HEK293 (cell line): Measurements from ENCODE around the gene MAEA.

Experiments used
- CTCF ChIA-PET: fragments of 350-600 bp; formaldehyde crosslinking; extraction: SDS; loops from one replicate; lab custom pipeline; 2021; ENCODE audit warnings: antibody characterized with exemption; lab: Yijun Ruan, JAX
- POLR2A ChIA-PET: fragments of 300-600 bp; formaldehyde crosslinking; extraction: SDS; loops from one replicate; lab custom pipeline; 2020; ENCODE audit warnings: antibody characterized with exemption, inconsistent platforms; lab: Yijun Ruan, JAX
- H3K27ac ChIP-seq: fragments of 200-500 bp; sonication (Bioruptor generic); 2 replicates; pipeline ENCODE4 v1.5.1; 2014; ENCODE audit warnings: low read depth, low read length, control low read depth, inconsistent platforms; ENCODE audit errors: extremely low read depth
- H3K36me3 ChIP-seq, 2 experiments: fragments of 200-500 bp in 1 of 2; sonication (Bioruptor generic) in 1 of 2; 1 replicate in 1 of 2; 2 replicates in 1 of 2; pipeline ENCODE4 v1.5.1; 2014 to 2017; ENCODE audit warnings: inconsistent platforms in 2 of 2, low read length in 2 of 2; ENCODE audit not compliant: control insufficient read depth in 2 of 2, insufficient read depth in 1 of 2
- H3K4me1 ChIP-seq: fragments of 200-500 bp; sonication (Bioruptor generic); 2 replicates; pipeline ENCODE4 v1.5.1; 2014; ENCODE audit warnings: mild to moderate bottlenecking, low read length, inconsistent platforms; ENCODE audit not compliant: control insufficient read depth, insufficient read depth
- H3K4me3 ChIP-seq: 2 replicates; pipeline ENCODE4 v1.5.1; 2011; ENCODE audit warnings: low read depth, mild to moderate bottlenecking, control low read depth, low read length, moderate library complexity
- H3K9me3 ChIP-seq: fragments of 200-500 bp; sonication (Bioruptor generic); 2 replicates; pipeline ENCODE4 v1.5.1; 2014; ENCODE audit warnings: low read depth, low read length, inconsistent platforms; ENCODE audit not compliant: control insufficient read depth, insufficient read depth
- FEZF1 ChIP-seq: fragments of 450-650 bp; formaldehyde crosslinking; IDR thresholded peaks from 2 replicates; pipeline ENCODE4 v1.5.1; 2016; ENCODE audit warnings: missing biosample characterization, missing genetic modification characterization
- HOXA7 ChIP-seq: sonication (generic); formaldehyde crosslinking; IDR thresholded peaks from 2 replicates; pipeline ENCODE4 v1.8.1; 2022; ENCODE audit warnings: missing genetic modification reagents, borderline replicate concordance
- MEIS1 ChIP-seq: sonication (generic); formaldehyde crosslinking; IDR thresholded peaks from 2 replicates; pipeline ENCODE4 v1.8.1; 2022; ENCODE audit warnings: missing genetic modification reagents, mild to moderate bottlenecking, borderline replicate concordance
- PRDM1 ChIP-seq: fragments of 450-650 bp; formaldehyde crosslinking; IDR thresholded peaks from 2 replicates; pipeline ENCODE4; 2016; ENCODE audit warnings: missing biosample characterization, missing genetic modification characterization
- SETDB1 ChIP-seq: IDR thresholded peaks from one replicate; pipeline ENCODE4 v1.6.1; 2017; ENCODE audit warnings: mild to moderate bottlenecking, low read length, moderate library complexity, mixed read lengths; ENCODE audit not compliant: insufficient read length
- YY2 ChIP-seq: fragments of 450-650 bp; formaldehyde crosslinking; IDR thresholded peaks from 2 replicates; pipeline ENCODE4 v1.5.1; 2016; ENCODE audit warnings: missing biosample characterization, missing genetic modification characterization
- ZBTB17 ChIP-seq: fragments of 450-650 bp; formaldehyde crosslinking; IDR thresholded peaks from 2 replicates; pipeline ENCODE4 v1.5.1; 2016; ENCODE audit warnings: missing biosample characterization, missing genetic modification characterization
- ZBTB8A ChIP-seq: fragments of 450-650 bp; formaldehyde crosslinking; IDR thresholded peaks from 2 replicates; pipeline ENCODE4 v1.5.1; 2016; ENCODE audit warnings: missing biosample characterization, missing genetic modification characterization
- ZFP3 ChIP-seq: fragments of 450-650 bp; formaldehyde crosslinking; IDR thresholded peaks from 2 replicates; pipeline ENCODE4 v1.5.1; 2016; ENCODE audit warnings: low read depth, missing biosample characterization, missing genetic modification characterization
- ZNF121 ChIP-seq: fragments of 450-650 bp; formaldehyde crosslinking; IDR thresholded peaks from 2 replicates; pipeline ENCODE4 v1.5.1; 2016; ENCODE audit warnings: missing biosample characterization, missing genetic modification characterization
- ZNF146 ChIP-seq: fragments of 450-650 bp; formaldehyde crosslinking; IDR thresholded peaks from 2 replicates; pipeline ENCODE4 v1.5.1; 2016; ENCODE audit warnings: missing biosample characterization, missing genetic modification characterization
- ZNF24 ChIP-seq: fragments of 450-650 bp; formaldehyde crosslinking; IDR thresholded peaks from 2 replicates; pipeline ENCODE4 v1.5.1; 2016; ENCODE audit warnings: missing biosample characterization, missing genetic modification characterization
- ZNF335 ChIP-seq: fragments of 450-650 bp; formaldehyde crosslinking; conservative IDR thresholded peaks from 2 replicates; pipeline ENCODE4 v1.5.1; 2016; ENCODE audit warnings: missing biosample characterization, missing genetic modification characterization
- ZNF394 ChIP-seq: fragments of 450-650 bp; formaldehyde crosslinking; IDR thresholded peaks from 2 replicates; pipeline ENCODE4 v1.5.1; 2016; ENCODE audit warnings: missing biosample characterization, missing genetic modification characterization, mild to moderate bottlenecking, moderate library complexity, borderline replicate concordance
- ZNF521 ChIP-seq: fragments of 450-650 bp; formaldehyde crosslinking; IDR thresholded peaks from 2 replicates; pipeline ENCODE4 v1.5.1; 2017; ENCODE audit warnings: missing biosample characterization, mild to moderate bottlenecking, missing genetic modification characterization
- ZNF585B ChIP-seq: fragments of 450-650 bp; formaldehyde crosslinking; IDR thresholded peaks from 2 replicates; pipeline ENCODE4 v1.5.1; 2016; ENCODE audit warnings: missing biosample characterization, missing genetic modification characterization
- ZNF658 ChIP-seq: fragments of 450-650 bp; formaldehyde crosslinking; IDR thresholded peaks from 2 replicates; pipeline ENCODE4; 2016; ENCODE audit warnings: missing biosample characterization, missing genetic modification characterization
- ZNF768 ChIP-seq: fragments of 450-650 bp; formaldehyde crosslinking; IDR thresholded peaks from 2 replicates; pipeline ENCODE4 v1.5.1; 2018; ENCODE audit warnings: missing biosample characterization, mild to moderate bottlenecking, missing genetic modification characterization
- TF ChIP-seq, protein P1 (sequence below): fragments of 450-650 bp; formaldehyde crosslinking; IDR thresholded peaks from 2 replicates; pipeline ENCODE4 v1.5.1; 2016; ENCODE audit warnings: missing biosample characterization, missing genetic modification characterization
- TF ChIP-seq, protein P2 (sequence below): fragments of 450-650 bp; formaldehyde crosslinking; optimal IDR thresholded peaks from 2 replicates; pipeline ENCODE3; 2016; ENCODE audit warnings: missing biosample characterization, mild to moderate bottlenecking, missing genetic modification characterization
- TF ChIP-seq, protein P3 (sequence below): fragments of 450-650 bp; formaldehyde crosslinking; IDR thresholded peaks from 2 replicates; pipeline ENCODE4 v1.5.1; 2016; ENCODE audit warnings: missing biosample characterization, missing genetic modification characterization, low read depth

The MAEA gene

DNA sequence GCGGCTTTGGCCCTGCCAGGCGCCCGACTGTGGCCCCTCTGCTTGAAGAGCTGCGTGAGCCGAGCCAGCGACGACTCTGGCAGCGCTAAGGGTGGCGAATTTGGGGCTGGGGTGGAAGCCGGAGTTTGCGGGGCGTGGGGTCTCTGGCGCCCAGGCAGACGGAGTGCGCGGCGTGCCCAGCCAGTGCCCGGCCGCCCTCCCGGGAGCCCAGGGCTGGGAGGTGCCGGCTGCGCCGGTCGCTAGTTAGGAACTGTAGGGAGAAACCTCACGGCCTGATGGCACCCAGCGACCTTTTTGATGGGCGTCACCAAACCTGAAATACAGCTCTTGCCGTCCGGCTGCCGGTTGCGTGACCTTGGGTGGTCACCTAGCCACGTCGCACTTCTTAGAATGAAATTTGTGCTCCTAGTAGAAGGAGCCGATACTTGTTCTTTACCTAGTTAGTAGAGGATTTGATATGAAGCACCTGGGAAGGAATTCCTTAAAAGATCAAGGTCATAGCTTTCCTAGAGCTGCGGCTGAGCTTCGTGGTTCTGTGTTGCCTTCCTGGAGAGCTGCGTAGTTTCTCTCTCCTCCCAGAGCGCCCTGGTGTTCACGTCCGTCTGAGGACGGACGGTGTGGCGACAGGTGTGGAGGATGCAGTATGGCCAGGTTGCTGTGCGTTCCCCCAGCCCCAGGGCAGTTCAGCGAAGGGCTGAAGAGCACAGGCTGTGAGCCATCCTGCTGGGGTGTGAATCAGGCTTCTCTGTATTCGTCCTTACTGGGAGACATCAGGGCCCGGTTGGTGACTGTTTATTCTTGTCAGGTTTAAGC lies 680 bp downstream of the MAEA start:
- CTCF ChIA-PET: no interaction called here

DNA sequence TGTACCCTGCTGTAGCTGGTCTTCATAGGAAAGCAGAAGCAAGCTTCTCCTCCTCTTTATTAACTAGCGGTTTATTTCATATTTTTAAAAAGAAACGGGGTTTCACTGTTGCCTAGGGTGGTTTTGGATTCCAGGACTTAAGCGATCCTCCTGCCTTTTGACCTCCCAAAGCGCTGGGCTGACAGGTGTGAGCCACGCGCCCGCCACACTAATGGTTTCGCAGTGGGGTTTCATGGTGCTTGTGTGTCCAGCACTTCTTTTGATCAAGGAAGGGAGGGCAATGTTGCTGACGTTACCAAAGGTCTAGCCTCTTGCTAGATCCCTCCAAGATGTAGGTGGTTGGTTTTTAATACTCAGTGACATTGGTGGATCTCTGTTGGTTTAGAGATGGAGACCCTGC lies 1.4 kb downstream of the MAEA start:
- ChIA-PET CTCF (no interaction called here), POLR2A (interaction anchor here (1.2 to 2.1 kb wide), 3 partner anchors 8 to 55 kb away, joined by 3 to 12 read pairs (median 9); partner anchors contain the start of gene UVSSA)
- Histone ChIP-seq H3K36me3 (peaks cover 0 to 11% of the 10 kb centered on the region in 2 experiments; a peak in 1 of 3 replicates), H3K27ac (no peak overlapping the region), H3K4me1 (peaks cover 3% of the 10 kb centered on the region; the same call in 1 of the 2 replicates), H3K9me3 (no peaks in the 10 kb centered on the region), H3K4me3 (peak overlapping the region; percentile 72)
- TF ChIP-seq SETDB1: no peak
- no peak for TF ChIP-seq ZNF394 (tag by site-specific recombination)
- TF ChIP-seq, protein P1, sequence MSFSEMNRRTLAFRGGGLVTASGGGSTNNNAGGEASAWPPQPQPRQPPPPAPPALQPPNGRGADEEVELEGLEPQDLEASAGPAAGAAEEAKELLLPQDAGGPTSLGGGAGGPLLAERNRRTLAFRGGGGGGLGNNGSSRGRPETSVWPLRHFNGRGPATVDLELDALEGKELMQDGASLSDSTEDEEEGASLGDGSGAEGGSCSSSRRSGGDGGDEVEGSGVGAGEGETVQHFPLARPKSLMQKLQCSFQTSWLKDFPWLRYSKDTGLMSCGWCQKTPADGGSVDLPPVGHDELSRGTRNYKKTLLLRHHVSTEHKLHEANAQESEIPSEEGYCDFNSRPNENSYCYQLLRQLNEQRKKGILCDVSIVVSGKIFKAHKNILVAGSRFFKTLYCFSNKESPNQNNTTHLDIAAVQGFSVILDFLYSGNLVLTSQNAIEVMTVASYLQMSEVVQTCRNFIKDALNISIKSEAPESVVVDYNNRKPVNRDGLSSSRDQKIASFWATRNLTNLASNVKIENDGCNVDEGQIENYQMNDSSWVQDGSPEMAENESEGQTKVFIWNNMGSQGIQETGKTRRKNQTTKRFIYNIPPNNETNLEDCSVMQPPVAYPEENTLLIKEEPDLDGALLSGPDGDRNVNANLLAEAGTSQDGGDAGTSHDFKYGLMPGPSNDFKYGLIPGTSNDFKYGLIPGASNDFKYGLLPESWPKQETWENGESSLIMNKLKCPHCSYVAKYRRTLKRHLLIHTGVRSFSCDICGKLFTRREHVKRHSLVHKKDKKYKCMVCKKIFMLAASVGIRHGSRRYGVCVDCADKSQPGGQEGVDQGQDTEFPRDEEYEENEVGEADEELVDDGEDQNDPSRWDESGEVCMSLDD: no peak
- no peak for TF ChIP-seq ZNF658 (tag by site-specific recombination)
- no peak for TF ChIP-seq ZNF146 (tag by site-specific recombination)
- TF ChIP-seq ZNF585B (tag by site-specific recombination): no peak
- no peak for TF ChIP-seq ZNF768
- no peak for TF ChIP-seq PRDM1 (tag by site-specific recombination)

More for the DNA sequence above, 680 bp downstream of the MAEA start:
- POLR2A ChIA-PET: interaction anchor here (1.2 to 2.1 kb wide), 4 partner anchors 8 to 63 kb away, joined by 3 to 12 read pairs (median 6); partner anchors contain the start of gene UVSSA
- Histone ChIP-seq H3K9me3 (no peaks in the 10 kb centered on the region), H3K4me3 (peak overlapping the region; percentile 72), H3K4me1 (peaks cover 3% of the 10 kb centered on the region; the same call in 1 of the 2 replicates), H3K36me3 (peaks cover 0 to 11% of the 10 kb centered on the region in 2 experiments; a peak in 1 of 3 replicates), H3K27ac (peak overlapping the region; percentile 69; the same call in 1 of the 2 replicates)
- TF ChIP-seq ZBTB17 (tag by site-specific recombination): peak; percentile 48
- TF ChIP-seq, protein P2, sequence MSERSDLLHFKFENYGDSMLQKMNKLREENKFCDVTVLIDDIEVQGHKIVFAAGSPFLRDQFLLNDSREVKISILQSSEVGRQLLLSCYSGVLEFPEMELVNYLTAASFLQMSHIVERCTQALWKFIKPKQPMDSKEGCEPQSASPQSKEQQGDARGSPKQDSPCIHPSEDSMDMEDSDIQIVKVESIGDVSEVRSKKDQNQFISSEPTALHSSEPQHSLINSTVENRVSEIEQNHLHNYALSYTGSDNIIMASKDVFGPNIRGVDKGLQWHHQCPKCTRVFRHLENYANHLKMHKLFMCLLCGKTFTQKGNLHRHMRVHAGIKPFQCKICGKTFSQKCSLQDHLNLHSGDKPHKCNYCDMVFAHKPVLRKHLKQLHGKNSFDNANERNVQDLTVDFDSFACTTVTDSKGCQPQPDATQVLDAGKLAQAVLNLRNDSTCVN (tag by site-specific recombination): peak; percentile 5
- no peak for TF ChIP-seq HOXA7 (CRISPR knock-in tag)
- TF ChIP-seq YY2 (tag by site-specific recombination): no peak
- TF ChIP-seq ZBTB8A (tag by site-specific recombination): peak; percentile 86
- TF ChIP-seq ZNF335: peak; percentile 66

DNA sequence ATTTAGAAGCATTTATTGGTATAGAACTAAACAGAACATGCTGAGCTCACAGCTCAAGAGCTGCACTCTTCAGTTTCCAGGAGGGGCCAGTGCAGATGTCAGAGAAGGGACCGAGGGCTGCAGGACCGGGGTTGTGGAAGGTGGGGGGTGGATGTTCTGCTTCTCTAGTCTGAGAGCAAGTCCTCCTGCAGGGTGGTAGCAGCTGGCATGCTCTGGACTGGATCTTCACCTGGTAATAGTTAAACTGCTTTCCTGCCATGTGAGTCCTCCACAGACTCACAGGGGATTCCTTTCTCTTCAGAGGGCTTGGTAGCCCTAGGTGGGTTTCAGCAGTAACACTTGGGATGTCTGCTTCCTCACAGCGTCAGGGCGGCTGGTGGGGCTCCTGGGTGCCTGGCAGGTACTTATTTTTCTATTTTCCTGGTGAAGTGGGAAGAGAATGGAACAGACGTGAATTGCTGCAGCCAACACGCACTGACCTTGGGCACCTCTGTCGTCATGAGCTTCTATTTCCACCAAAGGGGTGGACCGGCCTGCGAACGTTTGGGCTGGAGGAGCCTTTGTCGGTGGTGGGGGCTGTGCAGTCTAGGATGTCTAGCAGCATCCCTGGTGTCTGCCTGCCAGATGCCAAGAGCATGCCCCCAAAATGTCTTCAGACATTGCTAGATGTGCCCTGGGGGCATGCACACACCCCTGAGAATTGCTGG lies 2.5 kb downstream of the MAEA start:
- Histone ChIP-seq H3K4me1 (peaks cover 3% of the 10 kb centered on the region; the same call in 1 of the 2 replicates), H3K4me3 (no peak overlapping the region), H3K27ac (no peak overlapping the region), H3K9me3 (no peaks in the 10 kb centered on the region), H3K36me3 (peaks cover 0 to 20% of the 10 kb centered on the region in 2 experiments; a peak in 1 of 3 replicates)
- CTCF ChIA-PET: interaction anchor here (0.6 kb wide), 1 partner anchor 28 kb away, joined by 3 read pairs; no protein-coding TSS in a partner anchor
- POLR2A ChIA-PET: no interaction called here
- TF ChIP-seq, protein P3, sequence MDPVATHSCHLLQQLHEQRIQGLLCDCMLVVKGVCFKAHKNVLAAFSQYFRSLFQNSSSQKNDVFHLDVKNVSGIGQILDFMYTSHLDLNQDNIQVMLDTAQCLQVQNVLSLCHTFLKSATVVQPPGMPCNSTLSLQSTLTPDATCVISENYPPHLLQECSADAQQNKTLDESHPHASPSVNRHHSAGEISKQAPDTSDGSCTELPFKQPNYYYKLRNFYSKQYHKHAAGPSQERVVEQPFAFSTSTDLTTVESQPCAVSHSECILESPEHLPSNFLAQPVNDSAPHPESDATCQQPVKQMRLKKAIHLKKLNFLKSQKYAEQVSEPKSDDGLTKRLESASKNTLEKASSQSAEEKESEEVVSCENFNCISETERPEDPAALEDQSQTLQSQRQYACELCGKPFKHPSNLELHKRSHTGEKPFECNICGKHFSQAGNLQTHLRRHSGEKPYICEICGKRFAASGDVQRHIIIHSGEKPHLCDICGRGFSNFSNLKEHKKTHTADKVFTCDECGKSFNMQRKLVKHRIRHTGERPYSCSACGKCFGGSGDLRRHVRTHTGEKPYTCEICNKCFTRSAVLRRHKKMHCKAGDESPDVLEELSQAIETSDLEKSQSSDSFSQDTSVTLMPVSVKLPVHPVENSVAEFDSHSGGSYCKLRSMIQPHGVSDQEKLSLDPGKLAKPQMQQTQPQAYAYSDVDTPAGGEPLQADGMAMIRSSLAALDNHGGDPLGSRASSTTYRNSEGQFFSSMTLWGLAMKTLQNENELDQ (tag by site-specific recombination): no peak
- TF ChIP-seq ZFP3 (tag by site-specific recombination) (no peak), ZNF24 (tag by site-specific recombination) (no peak), ZNF521 (tag by site-specific recombination) (no peak), ZNF121 (tag by site-specific recombination) (no peak), FEZF1 (no peak), MEIS1 (CRISPR knock-in tag) (no peak)
